GM18508 (cell line): ENCODE data around the gene KCP.
A peak's percentile ranks its signal among the peaks of the same experiment; 100 is the strongest.
"Not testable (repeated sequence)": the region's sequence is repeated elsewhere in the genome, so short reads cannot be mapped to it uniquely, and the experiment has no call there.

Experiments used
- ATAC-seq: cut with Tn5 transposase; IDR thresholded peaks from one replicate; pipeline ENCODE4 v1.9.1; 2021; ENCODE audit warnings: moderate number of reproducible peaks; ENCODE audit not compliant: insufficient read depth, unreplicated experiment

Gene KCP

DNA sequence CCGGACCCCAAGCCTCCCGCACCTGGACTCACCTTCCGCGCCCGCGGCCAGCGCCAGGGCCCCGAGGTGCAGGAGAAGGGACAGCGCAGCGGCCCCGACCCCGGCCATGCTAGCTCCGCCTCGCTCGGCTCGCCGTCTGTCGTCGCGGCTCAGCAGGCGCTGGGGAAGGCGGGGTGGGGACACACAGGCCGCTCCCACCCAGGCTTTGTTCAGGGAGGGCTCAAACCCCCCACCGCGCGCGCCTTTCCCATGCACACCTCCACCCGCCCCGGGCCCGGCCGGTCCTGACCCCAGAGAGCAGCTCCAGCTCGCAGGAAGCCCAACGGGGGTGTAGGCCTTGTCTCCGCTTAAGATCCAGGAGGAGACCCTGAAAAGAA is at the start of gene KCP:
Gene KCP (minus strand): TSS at position 141 of the 377 bp plus-strand sequence. CDS start 33 bp downstream, at position 108.
- no peak for ATAC-seq

DNA sequence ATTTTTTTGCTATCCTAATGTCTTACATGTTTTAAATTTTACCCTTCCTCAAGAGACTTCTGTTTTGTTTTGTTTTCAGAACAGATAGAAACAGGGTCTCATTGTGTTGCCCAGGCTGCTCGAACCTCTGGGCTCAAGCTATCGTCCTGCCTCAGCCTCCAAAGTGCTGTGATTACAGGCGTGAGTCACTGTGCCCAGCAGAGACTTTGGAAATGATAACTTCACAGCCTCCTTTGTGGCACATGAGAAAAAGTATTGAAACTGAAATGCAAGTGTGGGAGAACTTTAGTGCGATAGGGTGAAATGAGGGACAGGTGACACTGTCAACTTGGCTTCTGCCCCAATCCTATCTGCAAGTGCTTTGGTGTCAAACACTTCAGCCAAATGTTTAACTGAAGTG is 48.8 kb upstream of the KCP start:
- ATAC-seq = no peak

DNA sequence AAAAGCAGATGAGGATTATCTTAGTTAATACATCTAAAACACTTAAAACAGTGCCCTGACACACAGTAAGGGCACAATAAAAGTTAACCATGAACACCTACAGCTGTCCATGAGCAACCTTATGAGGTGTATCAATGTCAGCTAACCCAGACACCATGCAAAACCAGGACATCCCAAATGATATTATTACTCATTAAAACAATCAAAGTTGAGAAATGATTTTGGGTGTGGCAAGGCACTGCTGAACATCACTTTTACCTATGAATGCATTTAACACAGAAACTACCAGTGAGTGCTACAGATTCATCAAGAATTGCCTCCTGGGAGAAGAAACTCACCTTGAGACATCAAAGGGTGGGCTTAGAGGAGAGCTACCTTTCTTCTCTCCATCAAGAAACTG is 45.5 kb upstream of the KCP start:
- no peak for ATAC-seq

DNA sequence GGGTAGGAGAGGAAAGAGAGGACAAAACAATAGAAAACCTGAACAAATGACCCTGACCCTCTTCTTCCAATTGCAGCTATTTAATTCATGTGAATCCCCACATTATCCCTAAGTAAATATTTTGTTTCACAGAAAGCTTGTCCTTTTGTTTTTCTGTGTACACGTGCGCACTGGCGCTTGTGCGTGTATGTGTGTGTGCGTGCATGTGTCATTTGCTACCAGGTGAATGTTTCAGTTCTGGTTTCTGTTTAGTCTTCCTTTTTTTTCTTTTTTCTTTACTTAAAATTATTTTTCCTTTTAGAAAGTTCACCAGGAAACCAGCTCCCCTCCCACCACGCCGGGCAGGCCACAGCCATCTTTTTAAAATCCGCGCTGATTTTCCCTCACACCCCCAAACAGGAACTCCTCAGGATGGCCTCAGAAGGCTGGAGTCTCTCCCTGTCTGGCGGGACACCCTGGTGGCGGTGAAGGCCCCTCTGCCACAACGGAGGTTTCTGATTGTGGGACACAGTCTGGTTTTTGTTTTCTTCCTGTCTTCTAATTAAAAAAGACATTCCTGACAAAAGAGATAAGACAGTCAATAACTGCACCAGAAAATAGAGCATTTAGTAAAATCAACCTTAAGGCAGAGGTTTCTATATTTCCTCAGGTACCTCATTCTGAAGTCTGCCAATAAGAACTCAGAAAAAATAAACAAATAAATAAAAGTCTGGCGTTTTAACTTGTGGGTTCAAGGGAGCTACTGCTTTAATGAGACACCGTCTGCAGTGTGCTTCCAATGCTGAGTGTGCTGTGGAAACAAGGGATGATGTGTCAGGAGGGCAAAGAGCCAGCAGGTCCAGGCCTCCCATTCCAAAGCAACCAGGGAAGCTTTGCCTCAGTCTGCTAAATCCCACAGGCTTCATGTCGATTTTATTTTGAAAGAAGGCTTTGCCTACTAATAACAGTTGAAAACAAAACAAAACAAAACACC is 44.6 kb upstream of the KCP start:
- peak; percentile 40 for ATAC-seq

DNA sequence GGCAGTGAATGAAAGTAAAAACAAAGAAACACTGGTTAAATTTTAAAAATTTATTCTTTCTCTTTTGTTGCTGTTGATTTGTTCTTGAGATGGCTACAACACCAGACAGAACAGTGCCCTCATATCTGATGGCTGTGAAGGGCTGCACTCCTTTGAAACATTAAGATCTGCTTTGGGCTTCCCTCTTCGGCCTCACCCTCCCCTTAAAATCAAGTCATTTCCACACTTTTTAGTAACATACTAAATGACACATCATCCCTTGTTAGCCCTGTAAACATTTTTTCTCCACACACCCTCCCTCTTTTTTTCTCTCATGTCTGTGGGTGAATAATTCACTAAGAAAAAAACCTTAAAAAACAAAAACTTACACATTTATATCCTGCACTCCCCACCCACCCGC is 43.6 kb upstream of the KCP start:
- no peak for ATAC-seq

DNA sequence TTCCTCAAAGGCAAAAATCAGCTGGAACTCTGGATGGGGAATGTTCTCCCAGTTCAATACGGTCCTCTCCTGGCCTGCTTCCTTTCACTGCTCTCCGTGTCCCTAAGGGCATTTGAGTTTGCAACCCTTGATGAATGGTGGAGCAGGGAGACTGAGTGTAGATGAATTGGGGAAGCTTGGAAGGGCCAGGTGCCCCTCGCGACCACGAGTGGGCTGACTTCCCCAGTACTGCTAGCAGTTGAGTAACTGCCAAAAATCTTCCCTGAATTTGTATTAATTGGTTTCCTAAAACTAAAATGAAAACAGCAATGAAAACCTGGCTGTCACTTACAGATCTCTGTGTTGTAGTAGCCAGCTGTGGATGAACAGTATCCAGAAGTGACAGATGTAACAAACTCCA is 40.8 kb upstream of the KCP start:
- ATAC-seq = no peak

DNA sequence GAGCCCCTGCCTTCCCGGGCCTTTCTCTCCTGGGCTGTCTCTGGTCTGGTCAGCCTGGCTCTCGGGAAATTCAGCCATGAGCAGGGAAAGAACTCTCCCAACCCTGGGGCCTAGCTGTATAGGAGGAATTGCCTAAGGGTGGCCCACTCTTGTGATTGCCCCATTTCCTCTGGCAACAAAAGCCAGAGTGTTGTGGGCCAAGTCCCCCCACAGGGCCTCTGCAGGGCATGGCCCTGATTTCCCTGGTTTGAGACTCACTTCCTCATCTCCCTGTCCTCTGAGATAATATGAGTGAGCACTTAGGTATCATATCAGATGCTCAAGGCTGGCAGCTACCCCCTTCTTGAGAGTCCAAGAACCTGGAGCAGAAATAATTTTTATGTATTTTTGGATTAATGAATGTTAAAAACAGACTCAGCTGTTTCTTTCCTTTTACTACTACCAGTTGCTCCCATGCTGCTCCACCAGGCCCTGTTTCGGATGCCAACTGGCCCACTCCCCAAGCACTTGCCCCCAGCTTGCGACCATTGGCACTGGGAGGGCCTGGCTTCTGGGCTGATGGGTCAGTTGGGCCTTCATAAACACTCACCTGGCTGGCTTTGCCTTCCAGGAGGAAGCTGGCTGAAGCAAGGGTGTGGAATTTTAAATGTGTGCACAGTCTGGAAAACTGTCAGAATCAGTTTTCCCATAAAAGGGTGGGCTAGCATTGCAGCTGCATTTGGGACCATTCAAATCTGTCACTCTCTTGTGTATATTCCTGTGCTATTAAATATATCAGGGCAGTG is 38.7 kb upstream of the KCP start:
- no peak for ATAC-seq

DNA sequence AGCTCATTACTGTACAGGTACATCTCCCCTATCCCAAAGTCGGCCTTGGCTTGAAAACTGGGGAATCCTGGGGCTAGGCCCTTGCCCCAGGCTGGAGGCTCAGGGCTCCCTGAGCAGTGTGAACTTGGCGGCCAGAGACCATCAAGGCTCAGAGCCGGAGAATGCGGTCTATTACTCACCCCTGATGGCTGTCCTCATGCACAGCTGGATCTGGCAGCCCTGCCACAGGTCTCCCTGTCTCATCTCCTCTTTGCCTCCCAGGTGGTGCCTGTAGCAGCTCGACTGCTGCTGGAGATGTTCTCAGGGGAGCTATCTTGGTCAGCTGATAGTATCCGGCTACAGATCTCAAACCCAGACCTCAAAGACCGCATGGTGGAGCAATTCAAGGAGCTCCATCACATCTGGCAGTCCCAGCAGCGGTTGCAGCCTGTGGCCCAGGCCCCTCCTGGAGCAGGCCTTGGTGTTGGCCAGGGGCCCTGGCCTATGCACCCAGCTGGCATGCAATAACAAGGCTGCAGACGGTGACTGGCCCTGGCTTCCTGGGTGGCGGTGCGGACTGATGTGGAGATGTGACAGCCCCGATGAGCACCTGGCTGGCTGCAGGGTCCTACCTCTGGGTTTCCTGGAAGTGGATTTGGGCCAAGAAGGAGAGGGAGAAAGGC is 37.9 kb upstream of the KCP start:
- ATAC-seq = no peak

DNA sequence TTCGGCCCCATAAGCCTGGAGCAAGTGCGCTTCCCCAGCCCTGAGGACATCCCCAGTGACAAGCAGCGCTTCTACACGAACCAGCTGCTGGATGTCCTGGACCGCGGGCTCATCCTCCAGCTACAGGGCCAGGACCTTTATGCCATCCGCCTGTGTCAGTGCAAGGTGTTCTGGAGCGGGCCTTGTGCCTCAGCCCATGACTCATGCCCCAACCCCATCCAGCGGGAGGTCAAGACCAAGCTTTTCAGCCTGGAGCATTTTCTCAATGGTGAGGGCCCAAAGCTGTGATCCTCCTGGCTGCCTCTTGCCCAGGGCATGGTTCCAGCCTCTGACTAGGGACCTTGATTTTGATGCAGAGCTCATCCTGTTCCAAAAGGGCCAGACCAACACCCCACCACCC is 37.3 kb upstream of the KCP start:
- no peak for ATAC-seq

DNA sequence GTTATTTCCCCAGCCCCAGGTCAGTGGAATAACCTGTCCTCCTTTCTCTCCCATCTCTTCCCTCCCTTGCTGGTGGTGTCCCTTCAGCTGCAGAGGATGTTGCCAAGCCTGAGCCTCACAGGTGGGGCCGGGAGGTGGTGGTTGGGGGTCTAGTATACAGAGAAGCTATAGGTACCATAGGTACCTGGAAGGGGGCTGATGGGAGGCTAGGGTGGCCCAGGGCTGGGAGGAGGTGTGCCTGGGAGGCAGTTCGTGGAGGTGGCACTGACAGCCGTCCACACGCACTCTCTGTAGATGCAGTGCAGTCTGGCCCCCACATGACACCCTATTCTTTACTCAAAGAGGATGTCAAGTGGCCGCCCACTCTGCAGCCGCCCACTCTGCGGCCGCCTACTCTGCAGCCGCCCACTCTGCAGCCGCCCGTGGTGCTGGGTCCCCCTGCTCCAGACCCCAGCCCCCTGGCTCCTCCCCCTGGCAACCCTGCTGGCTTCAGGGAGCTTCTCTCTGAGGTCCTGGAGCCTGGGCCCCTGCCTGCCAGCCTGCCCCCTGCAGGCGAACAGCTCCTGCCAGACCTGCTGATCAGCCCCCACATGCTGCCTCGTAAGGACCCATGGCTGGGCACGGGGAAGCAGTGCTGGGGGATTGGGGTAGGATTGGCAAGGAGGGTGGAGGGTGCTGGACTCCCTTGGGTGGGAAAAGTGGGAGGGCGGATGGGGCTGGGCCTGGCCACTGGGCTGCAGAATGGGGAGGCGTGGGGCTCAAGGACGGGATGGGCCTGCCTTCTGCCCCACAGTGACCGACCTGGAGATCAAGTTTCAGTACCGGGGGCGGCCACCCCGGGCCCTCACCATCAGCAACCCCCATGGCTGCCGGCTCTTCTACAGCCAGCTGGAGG is 36.7 kb upstream of the KCP start:
- no peak for ATAC-seq

DNA sequence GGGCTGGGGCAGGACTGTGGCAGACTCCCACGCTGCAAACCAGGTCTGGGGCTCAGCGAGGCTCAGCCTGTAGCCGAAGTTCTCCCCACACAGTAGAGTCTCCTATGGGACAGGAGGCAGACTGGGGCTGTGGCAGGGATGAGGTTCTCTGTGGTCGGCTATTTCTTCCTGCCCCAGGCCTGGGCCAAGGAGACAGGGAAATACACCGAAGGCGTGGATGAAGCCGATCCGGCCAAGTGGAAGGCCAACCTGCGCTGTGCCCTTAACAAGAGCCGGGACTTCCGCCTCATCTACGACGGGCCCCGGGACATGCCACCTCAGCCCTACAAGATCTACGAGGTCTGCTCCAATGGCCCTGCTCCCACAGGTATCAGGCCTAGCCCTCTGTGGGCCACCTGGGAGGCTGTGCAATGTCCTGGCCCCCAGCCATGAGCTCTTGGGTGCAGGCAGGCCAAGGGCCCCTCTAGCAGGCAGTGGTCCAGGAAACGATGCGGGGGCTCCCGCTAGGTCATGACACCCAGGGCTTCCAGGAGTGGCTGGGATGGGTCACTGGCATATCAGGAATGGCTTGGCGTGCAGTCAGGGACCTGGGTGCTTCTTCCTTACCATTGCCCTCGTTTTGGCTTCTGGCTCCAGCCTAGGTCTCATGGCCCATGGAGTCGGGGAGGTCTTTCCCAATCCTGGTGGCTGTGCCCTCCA is 35.3 kb upstream of the KCP start:
- ATAC-seq = no peak

DNA sequence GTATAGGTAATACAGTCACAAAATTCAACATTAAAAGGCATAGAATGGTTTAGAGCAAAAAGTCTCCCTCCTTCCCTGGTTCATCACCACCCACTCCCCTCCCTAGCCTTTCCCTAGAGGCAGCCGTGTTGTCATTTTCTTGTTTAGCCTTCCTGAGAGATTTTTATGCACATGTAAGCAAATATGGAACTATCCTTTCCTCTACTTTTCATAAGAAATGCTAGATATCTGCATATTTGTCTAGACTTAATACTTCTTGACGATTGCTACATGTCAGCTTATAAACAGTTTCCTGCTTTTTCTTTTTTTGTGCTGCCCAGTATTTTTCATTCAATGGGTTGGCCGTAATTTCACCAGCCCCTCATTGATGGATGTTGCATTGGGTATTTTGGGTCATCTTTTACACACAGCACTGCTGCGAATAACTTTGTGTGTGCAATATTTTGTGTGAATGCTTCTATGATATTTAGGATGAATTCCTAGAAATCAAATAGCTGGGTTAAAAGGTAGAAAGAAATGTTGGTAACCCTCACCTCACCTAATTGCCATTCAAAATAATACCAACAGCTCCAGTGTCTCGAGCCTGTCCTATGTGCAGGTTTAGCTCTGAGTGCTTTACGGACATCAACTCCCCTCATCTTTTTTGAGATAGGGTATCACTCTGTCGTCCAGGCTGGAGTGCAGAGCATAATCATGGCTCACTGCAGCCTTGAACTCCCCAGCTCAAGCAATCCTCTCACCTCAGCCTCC is 34.2 kb upstream of the KCP start:
- ATAC-seq = no peak

DNA sequence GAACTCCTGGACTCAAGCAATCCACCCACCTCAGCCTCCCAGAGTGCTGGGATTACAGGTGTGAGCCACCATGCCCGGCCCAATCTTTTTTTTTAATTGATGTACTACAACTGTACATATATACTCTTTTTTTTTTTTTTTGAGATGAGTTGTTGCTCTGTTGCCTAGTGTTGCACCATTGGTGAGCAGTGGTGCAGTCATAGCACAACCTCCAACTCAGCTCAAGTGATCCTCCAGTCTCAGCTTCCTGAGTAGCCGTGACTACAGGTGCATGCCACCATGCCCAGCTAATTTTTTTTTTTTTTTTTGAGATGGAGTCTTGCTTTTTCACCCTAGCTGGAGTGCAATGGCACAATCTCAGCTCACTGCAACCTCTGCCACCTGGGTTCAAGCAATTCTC is 32.7 kb upstream of the KCP start:
- ATAC-seq = not testable (repeated sequence)

DNA sequence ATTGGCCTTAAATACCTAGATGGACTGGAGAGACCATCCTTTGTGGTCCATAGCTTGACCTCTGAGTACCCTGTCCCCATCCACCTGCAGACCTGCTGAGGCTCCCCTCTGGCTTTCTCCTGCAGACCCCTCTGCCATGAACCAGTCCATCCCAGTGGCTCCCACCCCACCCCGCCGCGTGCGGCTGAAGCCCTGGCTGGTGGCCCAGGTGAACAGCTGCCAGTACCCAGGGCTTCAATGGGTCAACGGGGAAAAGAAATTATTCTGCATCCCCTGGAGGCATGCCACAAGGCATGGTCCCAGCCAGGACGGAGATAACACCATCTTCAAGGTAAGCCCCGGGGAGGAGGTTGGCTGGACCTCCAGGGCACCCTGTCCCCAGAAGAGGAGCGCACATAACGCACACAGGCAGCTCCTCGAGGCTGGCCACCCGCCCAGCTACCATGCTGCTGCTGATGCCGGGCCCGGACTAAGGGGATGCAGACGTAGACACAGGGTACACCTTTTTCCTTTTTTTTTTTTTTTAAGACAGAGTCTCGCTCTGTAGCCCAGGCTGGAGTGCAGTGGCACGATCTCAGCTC is 31.5 kb upstream of the KCP start:
- ATAC-seq = no peak

DNA sequence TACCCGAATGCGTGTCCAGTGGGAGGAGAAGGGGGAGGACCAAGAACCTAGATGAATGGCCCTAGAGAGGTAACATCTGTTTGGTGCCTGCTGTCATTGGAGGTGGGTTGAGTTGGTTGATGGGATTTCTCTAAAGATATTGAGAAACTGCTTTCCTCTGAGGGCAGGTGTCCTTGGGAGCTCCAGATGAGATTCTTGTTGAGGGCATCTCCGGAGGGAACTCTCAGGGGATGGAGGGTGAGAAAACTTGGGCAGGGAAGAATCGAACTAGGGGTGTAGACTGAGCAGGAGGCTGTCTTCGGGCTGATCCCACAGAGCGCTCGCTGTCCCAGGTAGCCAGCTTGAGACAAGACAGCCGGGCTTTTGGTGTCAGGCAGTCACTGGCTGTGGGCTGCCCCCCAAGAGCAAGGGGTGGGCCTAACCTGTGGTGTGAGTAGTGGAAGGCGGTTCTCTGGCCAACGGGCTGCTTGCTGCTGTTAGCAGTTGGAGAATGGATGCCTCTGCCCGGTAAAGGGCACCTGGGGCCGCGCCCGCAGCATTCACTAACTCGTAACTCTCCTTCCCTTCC is 30.9 kb upstream of the KCP start:
- ATAC-seq = no peak

DNA sequence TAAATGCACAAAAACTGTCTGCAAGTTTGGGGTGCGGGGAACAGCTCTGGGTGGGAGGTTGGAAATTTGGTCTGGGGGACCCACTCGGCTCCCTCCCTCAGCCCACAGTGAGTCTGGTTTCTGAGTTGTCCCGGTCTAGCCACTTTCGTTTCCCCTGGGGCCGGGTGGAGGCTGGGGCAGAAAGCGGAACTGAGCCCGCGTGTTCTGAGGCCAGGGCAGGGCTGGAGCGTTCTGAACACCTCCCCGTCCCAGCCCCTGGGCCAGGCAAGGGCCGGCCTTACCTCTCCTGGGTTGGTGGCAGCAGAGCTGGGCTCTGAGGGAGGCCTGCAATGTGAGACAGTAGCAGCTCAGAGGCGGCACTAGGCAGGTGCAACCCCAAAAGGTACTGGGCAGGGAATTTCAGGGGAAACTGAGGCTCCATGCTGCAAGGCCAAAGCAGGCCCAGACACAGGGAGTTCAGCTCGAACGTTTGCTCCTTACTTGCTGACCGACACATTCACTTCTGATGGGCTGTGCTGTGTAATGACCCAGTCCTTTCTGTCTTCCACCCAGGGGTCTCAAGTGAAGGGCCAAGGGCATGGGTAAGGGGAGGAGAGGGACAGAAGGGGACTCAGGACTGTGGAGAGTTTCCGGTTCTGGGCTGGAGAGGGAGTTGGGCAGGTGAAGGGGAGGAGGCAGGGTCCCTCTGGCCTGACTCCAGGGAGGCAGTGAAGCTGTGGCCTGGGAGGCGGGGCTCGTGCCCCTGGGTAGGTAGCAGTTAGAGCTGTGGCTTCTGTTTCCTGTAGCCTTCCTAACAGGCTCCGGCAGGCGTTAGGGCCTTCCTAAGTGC is 30.2 kb upstream of the KCP start:
- ATAC-seq = peak; percentile 25

DNA sequence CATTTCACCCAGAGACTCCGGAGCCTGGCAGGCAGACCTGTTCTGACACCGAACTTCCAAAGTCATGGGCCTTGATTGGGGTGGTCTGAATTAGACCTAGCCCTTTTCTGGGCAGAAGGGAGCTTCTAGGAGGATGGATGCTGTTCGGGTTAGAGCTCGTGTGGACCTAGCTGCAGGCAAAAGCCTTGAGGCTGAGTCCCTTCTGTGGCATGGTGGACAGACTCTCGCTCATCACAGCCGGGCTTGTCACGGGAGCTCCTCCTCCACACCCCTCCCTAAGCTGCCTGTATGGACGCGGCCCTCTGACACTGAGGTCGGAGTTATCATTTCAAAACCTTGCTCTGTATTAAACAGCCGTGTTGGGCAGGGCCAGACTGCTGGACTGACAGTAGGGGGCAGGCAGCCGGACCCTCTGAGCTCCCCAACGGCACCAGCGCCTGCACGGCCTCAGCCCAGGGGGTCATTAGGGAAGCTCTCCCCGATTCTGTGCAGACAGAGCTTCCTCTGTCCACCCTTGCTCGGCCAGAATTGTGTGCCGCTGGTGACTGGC is 29.4 kb upstream of the KCP start:
- ATAC-seq = no peak
